K562 (cell line): ENCODE results near the gene NCOA4. TPM values are rescaled to one million over a fixed set of nuclear protein-coding genes. Genes with fewer than 3 reads are reported as not detected.

Experiments
- DEAF1 ChIP-seq: fragments of 450-650 bp; formaldehyde crosslinking; IDR thresholded peaks from 2 replicates; pipeline ENCODE4 v1.4.0; 2020; ENCODE audit warnings: mild to moderate bottlenecking, moderate library complexity
- ETS1 ChIP-seq: conservative IDR thresholded peaks from 2 replicates; pipeline ENCODE4 v1.6.1; 2011; ENCODE audit warnings: low read depth, mild to moderate bottlenecking, low read length; ENCODE audit not compliant: control insufficient read depth
- HLTF ChIP-seq: fragments of 450-650 bp; IDR thresholded peaks from 2 replicates; pipeline ENCODE4 v1.6.1; 2016
- HNRNPH1 ChIP-seq: fragments of 200-400 bp; formaldehyde crosslinking; optimal IDR thresholded peaks from 2 replicates; pipeline ENCODE3; 2017; ENCODE audit warnings: low read depth, mild to moderate bottlenecking, low read length, moderate library complexity
- PHF21A ChIP-seq: fragments of 450-650 bp; IDR thresholded peaks from 2 replicates; pipeline ENCODE4 v1.6.1; 2017; ENCODE audit warnings: low read depth, borderline replicate concordance
- POLR2AphosphoS5 ChIP-seq: IDR thresholded peaks from 2 replicates; pipeline ENCODE4 v1.6.1; 2011; ENCODE audit warnings: mild to moderate bottlenecking, low read depth, low read length, moderate library complexity; ENCODE audit not compliant: control insufficient read depth, insufficient read depth
- POLR2H ChIP-seq: IDR thresholded peaks from 2 replicates; pipeline ENCODE4 v1.6.1; 2016; ENCODE audit warnings: missing genetic modification characterization, low read depth, mild to moderate bottlenecking, control low read depth, missing compliant biosample characterization, moderate library complexity
- POLR3A ChIP-seq: IDR thresholded peaks from 2 replicates; pipeline ENCODE4 v1.6.1; 2011; ENCODE audit warnings: borderline replicate concordance, mild to moderate bottlenecking, moderate library complexity; ENCODE audit not compliant: insufficient read length, insufficient read depth; ENCODE audit errors: extremely low read depth
- STAT6 ChIP-seq: sonication (generic); formaldehyde crosslinking; IDR thresholded peaks from 2 replicates; pipeline ENCODE4 v1.8.1; 2023; ENCODE audit warnings: mild to moderate bottlenecking, missing genetic modification reagents
- TBP ChIP-seq: optimal IDR thresholded peaks from 2 replicates; pipeline ENCODE3; 2011; ENCODE audit warnings: low read depth, low read length, improper control_type of control experiment
- TCF15 ChIP-seq: fragments of 250-450 bp; sonication (Bioruptor Pico); IDR thresholded peaks from 2 replicates; pipeline ENCODE4 v1.8.0; 2022; ENCODE audit warnings: moderate library complexity, mild to moderate bottlenecking, inconsistent platforms
- TRIM28 ChIP-seq: fragments of 450-650 bp; IDR thresholded peaks from 2 replicates; pipeline ENCODE4 v1.6.1; 2017
- ZBTB43 ChIP-seq: sonication (generic); formaldehyde crosslinking; IDR thresholded peaks from 2 replicates; pipeline ENCODE4 v1.8.0; 2023; ENCODE audit warnings: mild to moderate bottlenecking, missing genetic modification reagents
- ZFP91 ChIP-seq: sonication (generic); formaldehyde crosslinking; IDR thresholded peaks from 2 replicates; pipeline ENCODE4 v1.8.0; 2022; ENCODE audit warnings: mild to moderate bottlenecking, missing genetic modification reagents
- ZFPM2 ChIP-seq: fragments of 250-450 bp; sonication (Bioruptor Pico); IDR thresholded peaks from 2 replicates; pipeline ENCODE4 v1.5.1; 2022; ENCODE audit warnings: mild to moderate bottlenecking
- ZFX ChIP-seq: sonication (generic); formaldehyde crosslinking; IDR thresholded peaks from 2 replicates; pipeline ENCODE4 v1.8.0; 2022; ENCODE audit warnings: mild to moderate bottlenecking, missing genetic modification reagents, moderate library complexity
- ZNF165 ChIP-seq: fragments of 250-450 bp; sonication (Bioruptor Pico); IDR thresholded peaks from 2 replicates; pipeline ENCODE4 v1.4.0; 2020; ENCODE audit warnings: borderline replicate concordance
- ZNF561 ChIP-seq: fragments of 450-650 bp; formaldehyde crosslinking; conservative IDR thresholded peaks from 2 replicates; pipeline ENCODE4 v1.4.0; 2020; ENCODE audit warnings: mild to moderate bottlenecking, moderate library complexity
- polyA plus RNA-seq, 8 experiments: library from polyadenylated mRNA; depleted of rRNA in 4 of 8; stranded (reverse) in 5 of 8; unstranded in 3 of 8; fragments of >200 nt; fragmentation: Nextera tagmentation in 2 of 8; fragmentation: Illumina TruSeq in 1 of 8; extraction: Ambion mirVana in 2 of 8; extraction: Trizol in 1 of 8; gene quantifications; 2 replicates each; pipeline versions ENCODE4 v1.2.1 to v1.2.3, GENCODE V29; 2011 to 2014; ENCODE audit warnings: inconsistent platforms in 1 of 8, missing spikeins in 1 of 8
- total RNA-seq, 7 experiments: library from RNA; depleted of rRNA in 6 of 7; stranded (reverse); fragments of >200 nt in 6 of 7; fragmentation: Illumina TruSeq in 2 of 7; extraction: Trizol in 2 of 7; gene quantifications; 2 replicates each; pipeline versions ENCODE4 v1.2.1 to v1.2.3, GENCODE V29; 2011 to 2021; ENCODE audit warnings: low replicate concordance in 1 of 7

The NCOA4 gene
- total and polyA plus RNA-seq, 9 of the 15 experiments (the other 6 are each of a cell fraction or from before 2014, with no cell fraction given) = 89.8 to 283 (median 181) TPM

GRCh38 chr10:46030091-46030937 lies at the start of gene NCOA4 (continued):
- TF ChIP-seq STAT6 = peak; percentile 44; the same call in 1 of the 2 replicates
- no peak for TF ChIP-seq ZNF561 (CRISPR knock-in tag)
- no peak for TF ChIP-seq HNRNPH1
- no peak for TF ChIP-seq TRIM28
- TF ChIP-seq ZFX (CRISPR knock-in tag) = peak; percentile 99
- 0 out of 2 replicates have a peak, but pooled peaks have one; percentile 63 for TF ChIP-seq HLTF
- peak; percentile 91 for TF ChIP-seq POLR2AphosphoS5
- no peak for TF ChIP-seq POLR3A
- TF ChIP-seq ZFP91 (CRISPR knock-in tag) = no peak
- no peak for TF ChIP-seq ZFPM2 (CRISPR knock-in tag)
- no peak for TF ChIP-seq ZNF165
- no peak for TF ChIP-seq TCF15 (CRISPR knock-in tag)
- TF ChIP-seq TBP = peak; percentile 95
- 0 out of 2 replicates have a peak, but pooled peaks have one; percentile 43 for TF ChIP-seq PHF21A
- 0 out of 2 replicates have a peak, but pooled peaks have one; percentile 70 for TF ChIP-seq ZBTB43 (CRISPR knock-in tag)
- TF ChIP-seq DEAF1 = no peak
- peak; percentile 77; the same call in 1 of the 2 replicates for TF ChIP-seq ETS1
- peak; percentile 87 for TF ChIP-seq POLR2H (tag)
